GM04504 (cell line): ENCODE measurements around the gene TYW5.

ENCODE experiments used
- DNase-seq: peaks from one replicate; pipeline ENCODE4 v3.0.0-alpha.2; 2012; ENCODE audit warnings: low read depth

The TYW5 gene

GRCh38 chr2:199973703-199974102, 18.4 kb upstream of the TYW5 start:
- no peak for DNase-seq

- no peak for DNase-seq
Observed at GRCh38 chr2:199972088-199972626, 16.9 kb upstream of the TYW5 start.

- DNase-seq = no peak
Observed at GRCh38 chr2:199968126-199968525, 12.8 kb upstream of the TYW5 start.

GRCh38 chr2:199966976-199967375, 11.7 kb upstream of the TYW5 start:
- DNase-seq = no peak

GRCh38 chr2:199966405-199966804, 11.1 kb upstream of the TYW5 start:
- no peak for DNase-seq

- DNase-seq = no peak
Observed at GRCh38 chr2:199962203-199962602, 6.9 kb upstream of the TYW5 start.

- DNase-seq = no peak
Observed at GRCh38 chr2:199958014-199958413, 2.7 kb upstream of the TYW5 start.

GRCh38 chr2:199956062-199956380, 730 bp upstream of the TYW5 start:
- no peak for DNase-seq

- DNase-seq = no peak
Observed at GRCh38 chr2:199955007-199955338, 318 bp downstream of the TYW5 start.

GRCh38 chr2:199951023-199951422, 4.3 kb downstream of the TYW5 start:
- DNase-seq = no peak

GRCh38 chr2:199950396-199950795, 4.9 kb downstream of the TYW5 start:
- no peak for DNase-seq

GRCh38 chr2:199946836-199947235, 8.5 kb downstream of the TYW5 start:
- peak; percentile 5 for DNase-seq

GRCh38 chr2:199946196-199946595, 9.1 kb downstream of the TYW5 start:
- no peak for DNase-seq

- no peak for DNase-seq
Observed at GRCh38 chr2:199943373-199943772, 11.9 kb downstream of the TYW5 start.

- DNase-seq = no peak
Observed at GRCh38 chr2:199940373-199940772, 14.9 kb downstream of the TYW5 start.

GRCh38 chr2:199936554-199936953, 18.7 kb downstream of the TYW5 start:
- DNase-seq = no peak

GRCh38 chr2:199933466-199933865, 21.8 kb downstream of the TYW5 start:
- DNase-seq = no peak

GRCh38 chr2:199932312-199932855, 22.9 kb downstream of the TYW5 start:
- no peak for DNase-seq

GRCh38 chr2:199929262-199929661, 26.0 kb downstream of the TYW5 start:
- no peak for DNase-seq

- no peak for DNase-seq
Observed at GRCh38 chr2:199928626-199929025, 26.7 kb downstream of the TYW5 start.

GRCh38 chr2:199928226-199928625, 27.1 kb downstream of the TYW5 start:
- DNase-seq = no peak

GRCh38 chr2:199926806-199927205, 28.5 kb downstream of the TYW5 start:
- DNase-seq = no peak

GRCh38 chr2:199923924-199924323, 31.4 kb downstream of the TYW5 start:
- DNase-seq = no peak

GRCh38 chr2:199922856-199923255, 32.4 kb downstream of the TYW5 start:
- DNase-seq = no peak

- DNase-seq = no peak
Observed at GRCh38 chr2:199916980-199917379, 38.3 kb downstream of the TYW5 start.
